Measurements from ENCODE around the gene LMNTD2.
A peak's percentile ranks its signal among the peaks of the same experiment; 100 is the strongest.

LMNTD2 gene

DNA sequence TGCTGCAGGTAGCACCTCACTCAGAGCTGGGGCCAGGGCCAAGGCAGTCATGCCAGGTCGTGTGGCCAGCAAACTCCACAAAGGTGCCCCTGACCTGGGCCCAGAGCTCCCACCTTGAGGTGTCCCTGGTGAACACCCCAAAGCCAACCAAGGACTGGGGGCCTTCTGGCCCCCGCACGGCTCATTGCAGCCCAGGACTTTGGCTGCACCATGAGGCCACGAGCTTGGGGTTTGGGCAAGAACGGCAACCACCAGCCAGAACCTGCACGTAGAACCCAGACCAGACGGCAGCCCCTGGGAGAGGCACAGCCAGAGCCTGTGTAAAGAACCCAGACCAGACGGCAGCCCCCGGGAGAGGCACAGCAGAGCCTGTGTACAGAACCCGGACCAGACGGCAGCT lies 15.4 kb downstream of the LMNTD2 start:
- no peak for TF ChIP-seq EP300 (IDR thresholded peaks at IDR 0.05; ENCODE audit: borderline replicate concordance)
- TF ChIP-seq TAF1 (IDR thresholded peaks at IDR 0.05; ENCODE audit: low read depth) = no peak
- TF ChIP-seq, protein P1, sequence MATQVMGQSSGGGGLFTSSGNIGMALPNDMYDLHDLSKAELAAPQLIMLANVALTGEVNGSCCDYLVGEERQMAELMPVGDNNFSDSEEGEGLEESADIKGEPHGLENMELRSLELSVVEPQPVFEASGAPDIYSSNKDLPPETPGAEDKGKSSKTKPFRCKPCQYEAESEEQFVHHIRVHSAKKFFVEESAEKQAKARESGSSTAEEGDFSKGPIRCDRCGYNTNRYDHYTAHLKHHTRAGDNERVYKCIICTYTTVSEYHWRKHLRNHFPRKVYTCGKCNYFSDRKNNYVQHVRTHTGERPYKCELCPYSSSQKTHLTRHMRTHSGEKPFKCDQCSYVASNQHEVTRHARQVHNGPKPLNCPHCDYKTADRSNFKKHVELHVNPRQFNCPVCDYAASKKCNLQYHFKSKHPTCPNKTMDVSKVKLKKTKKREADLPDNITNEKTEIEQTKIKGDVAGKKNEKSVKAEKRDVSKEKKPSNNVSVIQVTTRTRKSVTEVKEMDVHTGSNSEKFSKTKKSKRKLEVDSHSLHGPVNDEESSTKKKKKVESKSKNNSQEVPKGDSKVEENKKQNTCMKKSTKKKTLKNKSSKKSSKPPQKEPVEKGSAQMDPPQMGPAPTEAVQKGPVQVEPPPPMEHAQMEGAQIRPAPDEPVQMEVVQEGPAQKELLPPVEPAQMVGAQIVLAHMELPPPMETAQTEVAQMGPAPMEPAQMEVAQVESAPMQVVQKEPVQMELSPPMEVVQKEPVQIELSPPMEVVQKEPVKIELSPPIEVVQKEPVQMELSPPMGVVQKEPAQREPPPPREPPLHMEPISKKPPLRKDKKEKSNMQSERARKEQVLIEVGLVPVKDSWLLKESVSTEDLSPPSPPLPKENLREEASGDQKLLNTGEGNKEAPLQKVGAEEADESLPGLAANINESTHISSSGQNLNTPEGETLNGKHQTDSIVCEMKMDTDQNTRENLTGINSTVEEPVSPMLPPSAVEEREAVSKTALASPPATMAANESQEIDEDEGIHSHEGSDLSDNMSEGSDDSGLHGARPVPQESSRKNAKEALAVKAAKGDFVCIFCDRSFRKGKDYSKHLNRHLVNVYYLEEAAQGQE (IDR thresholded peaks at IDR 0.05; ENCODE audit: low read depth) = no peak
- TF ChIP-seq ZBTB7A (IDR thresholded peaks at IDR 0.05; ENCODE audit: low read depth) = no peak
- TF ChIP-seq, protein P2, sequence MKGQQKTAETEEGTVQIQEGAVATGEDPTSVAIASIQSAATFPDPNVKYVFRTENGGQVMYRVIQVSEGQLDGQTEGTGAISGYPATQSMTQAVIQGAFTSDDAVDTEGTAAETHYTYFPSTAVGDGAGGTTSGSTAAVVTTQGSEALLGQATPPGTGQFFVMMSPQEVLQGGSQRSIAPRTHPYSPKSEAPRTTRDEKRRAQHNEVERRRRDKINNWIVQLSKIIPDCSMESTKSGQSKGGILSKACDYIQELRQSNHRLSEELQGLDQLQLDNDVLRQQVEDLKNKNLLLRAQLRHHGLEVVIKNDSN (IDR thresholded peaks at IDR 0.05) = no peak
- TF ChIP-seq EGR1 (IDR thresholded peaks at IDR 0.05) = no peak
- TF ChIP-seq FOXM1 (IDR thresholded peaks at IDR 0.05; ENCODE audit: borderline replicate concordance, low read depth) = no peak
- TF ChIP-seq, protein P3, sequence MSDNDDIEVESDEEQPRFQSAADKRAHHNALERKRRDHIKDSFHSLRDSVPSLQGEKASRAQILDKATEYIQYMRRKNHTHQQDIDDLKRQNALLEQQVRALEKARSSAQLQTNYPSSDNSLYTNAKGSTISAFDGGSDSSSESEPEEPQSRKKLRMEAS (IDR thresholded peaks at IDR 0.05) = no peak
- TF ChIP-seq CREB1 (IDR thresholded peaks at IDR 0.05; ENCODE audit: low read depth) = no peak
- TF ChIP-seq NFIC (IDR thresholded peaks at IDR 0.05) = no peak
- TF ChIP-seq CEBPB (IDR thresholded peaks at IDR 0.05) = no peak
- no peak for TF ChIP-seq TCF12 (IDR thresholded peaks at IDR 0.05; ENCODE audit: low read depth)
- TF ChIP-seq RAD21 (IDR thresholded peaks at IDR 0.05; ENCODE audit: low read depth) = no peak
- no peak for TF ChIP-seq YY1 (IDR thresholded peaks at IDR 0.05; ENCODE audit: low read depth)
- TF ChIP-seq TEAD4 (IDR thresholded peaks at IDR 0.05) = no peak

DNA sequence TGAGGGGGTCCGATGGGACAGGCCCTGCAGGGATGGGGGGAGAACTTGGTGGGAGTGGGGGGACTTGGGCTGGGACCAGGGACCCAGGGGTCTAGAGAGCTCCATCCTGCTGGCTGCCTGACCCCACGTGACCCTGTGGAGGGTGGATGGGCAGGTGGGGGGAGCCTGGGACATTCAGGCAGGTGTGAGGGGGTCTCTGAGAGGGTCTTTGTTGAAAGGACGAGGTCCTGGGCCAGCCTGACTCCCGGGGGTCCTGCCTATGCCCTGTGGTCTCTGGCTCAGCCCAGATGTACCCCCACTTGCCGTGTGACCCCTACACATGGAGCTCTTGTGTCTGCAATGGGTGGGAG lies 15.7 kb downstream of the LMNTD2 start:
- TF ChIP-seq, protein P2 (IDR thresholded peaks at IDR 0.05) = peak; percentile 73
- TF ChIP-seq EGR1 (IDR thresholded peaks at IDR 0.05) = no peak

DNA sequence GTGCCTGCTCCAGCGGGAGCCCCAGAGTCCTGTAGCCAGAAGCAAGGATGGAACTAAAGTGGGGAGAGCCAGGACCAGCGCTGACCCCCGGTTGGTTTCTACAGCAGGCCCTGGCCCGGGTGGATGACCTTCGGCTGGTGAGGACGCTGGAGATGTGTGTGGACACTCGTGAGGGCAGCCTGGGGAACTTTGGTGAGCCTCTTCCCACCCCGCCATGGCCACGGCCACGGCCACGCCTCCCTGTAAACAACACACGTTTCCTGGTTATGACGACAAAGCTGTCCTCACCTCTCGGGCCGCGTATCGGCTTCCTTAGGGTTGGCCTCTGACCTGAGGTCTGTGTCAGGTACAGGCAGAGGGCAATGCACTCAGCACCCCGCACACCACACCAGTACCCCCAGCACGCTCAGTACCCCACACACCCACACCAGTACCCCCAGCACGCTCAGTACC lies 19.1 kb downstream of the LMNTD2 start:
- TF ChIP-seq TAF1 (IDR thresholded peaks at IDR 0.05; ENCODE audit: low read depth) = no peak
- TF ChIP-seq ZBTB7A (IDR thresholded peaks at IDR 0.05; ENCODE audit: low read depth) = no peak
- TF ChIP-seq CREB1 (IDR thresholded peaks at IDR 0.05; ENCODE audit: low read depth) = no peak
- no peak for TF ChIP-seq TCF12 (IDR thresholded peaks at IDR 0.05; ENCODE audit: low read depth)
- TF ChIP-seq NFIC (IDR thresholded peaks at IDR 0.05) = no peak
- TF ChIP-seq RAD21 (IDR thresholded peaks at IDR 0.05; ENCODE audit: low read depth) = no peak
- TF ChIP-seq YY1 (IDR thresholded peaks at IDR 0.05; ENCODE audit: low read depth) = no peak
- TF ChIP-seq EP300 (IDR thresholded peaks at IDR 0.05; ENCODE audit: borderline replicate concordance) = no peak
- TF ChIP-seq TEAD4 (IDR thresholded peaks at IDR 0.05) = no peak

DNA sequence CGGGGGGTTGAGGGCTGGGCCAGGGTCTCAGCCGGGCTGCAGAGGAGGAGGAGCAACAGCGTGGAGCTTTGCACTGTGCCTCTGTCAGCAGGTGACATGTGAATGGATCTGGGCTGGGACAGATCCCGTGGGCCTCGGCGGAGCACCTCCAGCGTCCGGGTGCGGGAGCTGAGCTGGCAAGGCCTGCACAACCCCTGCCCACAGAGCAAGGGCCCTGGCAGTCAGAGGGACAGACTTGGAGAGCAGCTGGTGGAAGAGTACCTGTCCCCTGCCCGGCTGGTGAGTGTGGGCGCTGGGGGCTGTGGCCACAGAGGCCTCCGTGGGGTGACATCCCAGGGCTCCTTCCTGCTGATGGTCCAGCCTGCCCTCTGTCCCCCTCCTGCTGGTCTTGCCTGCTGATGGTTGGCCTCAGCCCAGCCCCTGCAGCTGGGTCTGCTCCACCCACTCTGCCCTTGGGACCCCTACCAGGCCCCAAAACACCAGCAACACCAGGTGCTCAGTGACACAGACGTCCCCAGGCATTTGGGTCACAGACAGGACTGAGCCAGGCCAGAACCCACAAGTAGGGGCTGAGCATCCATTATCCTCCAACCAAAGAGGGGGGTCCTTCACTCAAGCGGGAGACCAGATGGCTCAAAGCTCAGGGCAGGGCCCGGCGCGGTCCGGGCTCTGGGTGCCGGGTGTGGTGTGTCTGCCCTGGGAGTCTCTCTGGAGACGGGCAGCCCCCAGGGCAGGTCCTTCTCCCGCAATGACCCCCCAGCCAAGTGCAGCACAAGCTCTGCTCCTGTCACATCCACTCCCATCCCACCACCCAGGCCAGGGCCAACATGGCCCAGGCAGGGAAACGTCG lies 19.7 kb downstream of the LMNTD2 start:
- no peak for TF ChIP-seq YY1 (IDR thresholded peaks at IDR 0.05; ENCODE audit: low read depth)
- TF ChIP-seq NFIC (IDR thresholded peaks at IDR 0.05) = no peak
- TF ChIP-seq RAD21 (IDR thresholded peaks at IDR 0.05; ENCODE audit: low read depth) = no peak
- TF ChIP-seq, protein P1 (IDR thresholded peaks at IDR 0.05; ENCODE audit: low read depth) = no peak
- no peak for TF ChIP-seq TCF12 (IDR thresholded peaks at IDR 0.05; ENCODE audit: low read depth)
- no peak for TF ChIP-seq TEAD4 (IDR thresholded peaks at IDR 0.05)
- TF ChIP-seq CREB1 (IDR thresholded peaks at IDR 0.05; ENCODE audit: low read depth) = no peak
- no peak for TF ChIP-seq TAF1 (IDR thresholded peaks at IDR 0.05; ENCODE audit: low read depth)

DNA sequence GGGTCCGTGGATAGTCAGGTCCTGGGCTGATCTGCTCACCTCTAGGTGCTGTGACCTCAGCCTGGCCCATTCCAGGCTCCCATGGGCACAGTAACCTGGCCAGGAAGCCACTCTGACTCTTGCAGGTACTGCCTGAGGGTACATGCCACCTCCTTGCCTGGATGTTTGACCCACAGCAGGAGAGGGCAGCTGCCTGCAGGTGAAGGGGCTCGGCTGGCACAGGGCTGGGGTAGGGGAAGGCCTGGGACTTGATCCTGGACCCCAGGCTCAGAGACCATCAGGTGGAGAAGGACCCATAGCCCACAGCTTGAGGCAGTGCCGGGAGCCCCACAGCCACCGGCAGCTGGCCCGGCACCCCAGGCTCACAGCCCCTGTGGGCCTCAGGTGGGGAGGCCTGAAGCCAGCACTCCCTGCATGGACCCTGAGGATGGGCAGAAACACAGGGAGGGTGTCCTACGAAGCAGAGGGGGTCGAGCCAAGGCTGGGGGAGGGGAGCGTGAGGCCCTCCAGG lies 20.5 kb downstream of the LMNTD2 start:
- TF ChIP-seq, protein P2 (IDR thresholded peaks at IDR 0.05) = no peak
- TF ChIP-seq, protein P1 (IDR thresholded peaks at IDR 0.05; ENCODE audit: low read depth) = no peak
- TF ChIP-seq NFIC (IDR thresholded peaks at IDR 0.05) = no peak
- TF ChIP-seq, protein P3 (IDR thresholded peaks at IDR 0.05) = no peak
